Heart left ventricle (tissue), 13 donors: ENCODE results near the gene LPAR6.
"Not testable (repeated sequence)": the region's sequence is repeated elsewhere in the genome, so short reads cannot be mapped to it uniquely, and the experiment has no call there.

Experiments
- CTCF ChIP-seq, 12 donors: fragments of 200-600 bp; sonication (generic) in 4 of 12; IDR thresholded peaks; one replicate each; pipeline versions ENCODE4 v1.5.0 to v1.8.0; 2018 to 2022; ENCODE audit warnings: antibody characterized with exemption in 12 of 12, mild to moderate bottlenecking in 5 of 12
- POLR2A ChIP-seq, 2 donors: fragments of 450-650 bp; IDR thresholded peaks; one replicate each; pipeline ENCODE4 v1.6.1; 2017; ENCODE audit warnings: antibody characterized with exemption in 2 of 2, mild to moderate bottlenecking in 2 of 2, moderate library complexity in 2 of 2
- donor health status: ischemic (EF 13 %, LVEDD 7.1; RV severe dilation, severe dysfunction).
- donor health status: DM: no; HTN: yes; CAD: no.
- donor health status: DM: no; HTN: no; CAD: no.
- donor health status: ischemic (EF 25% LVEDD 6.9; RV normal size, moderate dysfunction).
- donor health status: ischemic (EF 25% LVEDD 5.7; RV mildly dilated, moderate dysfunction).
- donor health status: ischemic (EF 35%, LVEDD 5.7; RV mildly dilated, moderate dysfunction).
- donor health status: nonischemic (EF 11% LVEDD 7.7; RV severe dilation, severe dysfunction).
- donor health status: DM: yes; HTN: yes; CAD: no.
- donor health status: PGD.
- donor health status: ischemic (EF 29% LVEDD 5.4; RV normal size, mild dysfunction).
- donor health status: nonischemic (EF 23%, LVEDD 6.1; RV moderate dilation, normal function).

GRCh38 chr13:48426755-48427298, 13.9 kb upstream of the LPAR6 start:
- TF ChIP-seq CTCF, POLR2A (IDR thresholded peaks at IDR 0.05): not testable (repeated sequence)
